RWPE1 (cell line): ENCODE results near the gene ZSWIM8.

Source experiments
- CTCF ChIA-PET: fragments of 350-600 bp; sonication (Branson Sonifier 250); formaldehyde crosslinking; extraction: SDS; loops from one replicate; lab custom pipeline; 2021; lab: Yijun Ruan, JAX
- POLR2A ChIA-PET: fragments of 400-600 bp; formaldehyde crosslinking; extraction: SDS; loops from one replicate; lab custom pipeline; 2020; ENCODE audit warnings: antibody characterized with exemption; ENCODE audit not compliant: low non-redundant PET; lab: Yijun Ruan, JAX
- DNase-seq: peaks from one replicate; pipeline ENCODE4 v3.0.0; 2012; ENCODE audit warnings: low spot score
- H3K27ac ChIP-seq: fragments of 450-650 bp; 2 replicates; pipeline ENCODE4 v1.5.1; 2017
- CTCF ChIP-seq: fragments of 450-650 bp; conservative IDR thresholded peaks from 2 replicates; pipeline ENCODE4 v1.5.1; 2017; ENCODE audit warnings: low read depth, mild to moderate bottlenecking

Gene ZSWIM8

GRCh38 chr10:73761781-73762180 is 23.6 kb upstream of the ZSWIM8 start:
- CTCF ChIA-PET = no interaction called here
- no peak for DNase-seq
- POLR2A ChIA-PET = no interaction called here
- TF ChIP-seq CTCF = no peak
- no peak overlapping the region for H3K27ac ChIP-seq

DNA sequence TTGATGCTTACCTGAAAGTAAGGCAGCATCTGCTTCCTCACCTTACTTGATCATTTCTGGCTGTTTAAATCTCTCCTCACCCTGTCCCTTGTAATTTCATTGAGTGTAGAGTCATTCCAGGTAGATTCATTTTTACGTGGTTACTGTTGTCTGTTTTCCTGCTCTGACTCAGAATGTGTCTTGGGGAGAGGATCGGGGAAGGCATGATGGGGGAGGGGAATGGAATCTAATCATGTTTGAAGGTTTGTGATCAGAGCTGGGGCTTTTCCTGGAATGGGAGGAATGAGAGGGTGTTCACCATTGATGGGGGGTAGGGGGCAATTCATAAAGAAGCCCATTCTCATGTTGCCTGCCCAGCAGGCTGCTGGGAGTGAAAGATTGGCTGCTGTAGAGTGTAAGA is 22.5 kb upstream of the ZSWIM8 start:
- CTCF ChIA-PET = interaction anchor here (1.0 kb wide), 1 partner anchor 9 kb away, joined by 5 read pairs; a partner anchor contains a TSS
- POLR2A ChIA-PET = interaction anchor here (0.6 kb wide), 1 partner anchor 9 kb away, joined by 3 read pairs; a partner anchor contains a TSS
- H3K27ac ChIP-seq = no peak overlapping the region
- TF ChIP-seq CTCF = no peak
- DNase-seq = peak; percentile 86

DNA sequence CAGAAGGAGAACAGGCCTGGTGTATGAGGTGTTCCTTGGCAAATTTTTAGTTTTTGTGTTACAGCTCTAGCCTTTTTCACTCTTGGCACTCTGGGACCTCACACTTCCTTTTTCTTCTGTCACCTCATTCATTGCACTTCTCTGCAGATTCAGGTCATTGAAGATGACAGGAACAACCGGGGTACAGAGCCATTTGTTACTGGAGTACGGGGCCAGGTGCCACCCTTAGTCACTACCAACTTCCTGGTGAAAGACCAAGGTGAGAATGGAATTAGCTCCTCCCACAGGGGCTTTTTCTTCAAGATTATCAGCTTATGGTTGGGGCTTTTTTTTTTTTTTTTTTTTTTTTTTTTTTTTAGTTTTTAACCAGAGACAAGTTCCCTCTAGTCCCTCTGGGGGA is 22.1 kb upstream of the ZSWIM8 start:
- ChIA-PET POLR2A (interaction anchor here (0.6 kb wide), 1 partner anchor 9 kb away, joined by 3 read pairs; a partner anchor contains a TSS), CTCF (interaction anchor here (1.0 kb wide), 2 partner anchors 8 to 9 kb away, joined by 5 to 7 read pairs; a partner anchor contains a TSS)
- H3K27ac ChIP-seq = no peak overlapping the region
- no peak for TF ChIP-seq CTCF
- no peak for DNase-seq

- DNase-seq = no peak
- no peak for TF ChIP-seq CTCF
- ChIA-PET CTCF (no interaction called here), POLR2A (no interaction called here)
- H3K27ac ChIP-seq = no peak overlapping the region
These were observed 20.3 kb upstream of the ZSWIM8 start for GRCh38 chr10:73765066-73765465.

GRCh38 chr10:73768881-73769280 is 16.5 kb upstream of the ZSWIM8 start:
- TF ChIP-seq CTCF = no peak
- peak overlapping the region; percentile 18 for H3K27ac ChIP-seq
- ChIA-PET POLR2A (interaction anchor here (0.6 kb wide), 1 partner anchor 24 kb away, joined by 3 read pairs; no protein-coding TSS in a partner anchor), CTCF (interaction anchor here (0.7 kb wide), 1 partner anchor 247 kb away, joined by 3 read pairs; no protein-coding TSS in a partner anchor)
- no peak for DNase-seq

GRCh38 chr10:73769396-73769795 is 16.0 kb upstream of the ZSWIM8 start:
- no peak for TF ChIP-seq CTCF
- ChIA-PET POLR2A (no interaction called here), CTCF (no interaction called here)
- no peak for DNase-seq
- peak overlapping the region; percentile 18 for H3K27ac ChIP-seq
